LNCaP clone FGC (cell line): ENCODE data around the gene CSF1.
A peak's percentile ranks its signal among the peaks of the same experiment; 100 is the strongest.

Experiments
- DNase-seq: peaks from one replicate; pipeline ENCODE4 v3.0.0-alpha.2; 2011; ENCODE audit warnings: low read depth
- H3K4me3 ChIP-seq: 2 replicates; pipeline ENCODE4 v1.5.1; 2011; ENCODE audit warnings: mild to moderate bottlenecking, low read depth, low read length, control low read depth
- CTCF ChIP-seq: IDR thresholded peaks from 2 replicates; pipeline ENCODE4 v1.5.1; 2012; ENCODE audit warnings: mild to moderate bottlenecking; ENCODE audit not compliant: control insufficient read depth, insufficient read depth; ENCODE audit errors: extremely low read depth

The CSF1 gene

GRCh38 chr1:109895720-109896504 is 14.7 kb upstream of the CSF1 start:
- no peak for DNase-seq
- TF ChIP-seq CTCF: no peak
- no peak overlapping the region for H3K4me3 ChIP-seq

GRCh38 chr1:109896681-109897080 is 14.0 kb upstream of the CSF1 start:
- TF ChIP-seq CTCF: no peak
- H3K4me3 ChIP-seq: no peak overlapping the region
- DNase-seq: no peak

GRCh38 chr1:109897259-109897955 is 13.2 kb upstream of the CSF1 start:
- TF ChIP-seq CTCF: no peak
- DNase-seq: no peak
- H3K4me3 ChIP-seq: no peak overlapping the region

- H3K4me3 ChIP-seq: no peak overlapping the region
- TF ChIP-seq CTCF: no peak
- DNase-seq: no peak
Observed at GRCh38 chr1:109898842-109899241, 11.8 kb upstream of the CSF1 start.

- TF ChIP-seq CTCF: no peak
- H3K4me3 ChIP-seq: no peak overlapping the region
- no peak for DNase-seq
Observed at GRCh38 chr1:109901141-109901523, 9.5 kb upstream of the CSF1 start.

GRCh38 chr1:109901524-109902145 is 9.0 kb upstream of the CSF1 start:
- DNase-seq: peak; percentile 31
- TF ChIP-seq CTCF: no peak

More at GRCh38 chr1:109901524-109902145, 9.0 kb upstream of the CSF1 start:
- H3K4me3 ChIP-seq: no peak overlapping the region
